Fibroblast of lung (primary cell): ENCODE measurements around the gene RAD51AP1. TPM values are rescaled to one million over a fixed set of nuclear protein-coding genes. Genes with fewer than 3 reads are reported as not detected.
"Not testable (repeated sequence)": the region's sequence is repeated elsewhere in the genome, so short reads cannot be mapped to it uniquely, and the experiment has no call there.

ENCODE experiments used
- DNase-seq, 2 donors: peaks; one replicate each; pipeline versions ENCODE4 v3.0.0 to v3.0.0-alpha.2; 2010; ENCODE audit warnings: low read depth in 2 of 2
- H2AFZ ChIP-seq: 2 replicates; pipeline ENCODE4 v1.5.1; 2012; ENCODE audit warnings: low read length, control low read depth, inconsistent platforms
- H3K27ac ChIP-seq: 2 replicates; pipeline ENCODE4 v1.5.1; 2011; ENCODE audit warnings: low read length, control low read depth; ENCODE audit not compliant: insufficient read depth
- H3K27me3 ChIP-seq: 2 replicates; pipeline ENCODE4 v1.5.1; 2011; ENCODE audit warnings: mild to moderate bottlenecking, low read length; ENCODE audit not compliant: control insufficient read depth, insufficient read depth
- H3K36me3 ChIP-seq: 2 replicates; pipeline ENCODE4 v1.5.1; 2011; ENCODE audit warnings: low read length; ENCODE audit not compliant: control insufficient read depth, insufficient read depth
- H3K4me1 ChIP-seq: 2 replicates; pipeline ENCODE4 v1.5.1; 2011; ENCODE audit warnings: low read length; ENCODE audit not compliant: control insufficient read depth, insufficient read depth; ENCODE audit errors: extremely low read depth
- H3K4me2 ChIP-seq: 2 replicates; pipeline ENCODE4 v1.5.1; 2011; ENCODE audit warnings: low read length, control low read depth; ENCODE audit not compliant: insufficient read depth; ENCODE audit errors: extremely low read depth
- H3K4me3 ChIP-seq, 4 experiments: fragments of 200-600 bp in 1 of 4; sonication (generic) in 1 of 4; replicated peaks in 1 of 4; 2 replicates each; pipeline ENCODE4 v1.5.1; 2011 to 2016; ENCODE audit warnings: low read length in 4 of 4, low read depth in 3 of 4, mild to moderate bottlenecking in 3 of 4, control low read depth in 2 of 4, inconsistent platforms in 1 of 4, mixed read lengths in 1 of 4; ENCODE audit not compliant: insufficient read depth in 1 of 4; ENCODE audit errors: control extremely low read depth in 1 of 4
- H3K79me2 ChIP-seq: 2 replicates; pipeline ENCODE4 v1.5.1; 2012; ENCODE audit warnings: mild to moderate bottlenecking, low read length, inconsistent platforms; ENCODE audit not compliant: control insufficient read depth, insufficient read depth
- H3K9ac ChIP-seq: 2 replicates; pipeline ENCODE4 v1.5.1; 2011; ENCODE audit warnings: mild to moderate bottlenecking, low read length, control low read depth; ENCODE audit not compliant: insufficient read depth
- H3K9me3 ChIP-seq: 2 replicates; pipeline ENCODE4 v1.5.1; 2012; ENCODE audit warnings: low read depth, low read length; ENCODE audit not compliant: control insufficient read depth, insufficient read depth
- H4K20me1 ChIP-seq: 2 replicates; pipeline ENCODE4 v1.5.1; 2011; ENCODE audit warnings: low read length; ENCODE audit not compliant: control insufficient read depth, insufficient read depth; ENCODE audit errors: extremely low read depth
- EZH2 ChIP-seq: IDR thresholded peaks from 2 replicates; pipeline ENCODE4 v1.5.1; 2012; ENCODE audit warnings: low read length, control low read depth, mild to moderate bottlenecking; ENCODE audit errors: missing control alignments
- polyA plus RNA-seq, 2 donors: library from polyadenylated mRNA; depleted of rRNA in 1 of 2; stranded (reverse) in 1 of 2; unstranded in 1 of 2; fragments of >200 nt; gene quantifications; 2 replicates each; pipeline ENCODE4 v1.2.1, GENCODE V29; 2011 to 2012; ENCODE audit warnings: missing spikeins in 1 of 2
- total RNA-seq: library from RNA; depleted of rRNA; stranded (reverse); fragments of >200 nt; gene quantifications from 2 replicates; pipeline ENCODE4 v1.2.1, GENCODE V29; 2014
- TF ChIP-seq, protein P1 (sequence below), 2 donors: IDR thresholded peaks in 1 of 2; conservative IDR thresholded peaks in 1 of 2; 1 replicate in 1 of 2; 2 replicates in 1 of 2; pipeline ENCODE4 v1.5.1; 2011 to 2012; ENCODE audit warnings: low read length in 2 of 2, control low read depth in 1 of 2, inconsistent platforms in 1 of 2, low read depth in 1 of 2, mild to moderate bottlenecking in 1 of 2

The RAD51AP1 gene
- total and polyA plus RNA-seq, 2 donors (not counting 1 experiment from before 2014, with no cell fraction given) = 4.1 to 11.0 TPM

DNA sequence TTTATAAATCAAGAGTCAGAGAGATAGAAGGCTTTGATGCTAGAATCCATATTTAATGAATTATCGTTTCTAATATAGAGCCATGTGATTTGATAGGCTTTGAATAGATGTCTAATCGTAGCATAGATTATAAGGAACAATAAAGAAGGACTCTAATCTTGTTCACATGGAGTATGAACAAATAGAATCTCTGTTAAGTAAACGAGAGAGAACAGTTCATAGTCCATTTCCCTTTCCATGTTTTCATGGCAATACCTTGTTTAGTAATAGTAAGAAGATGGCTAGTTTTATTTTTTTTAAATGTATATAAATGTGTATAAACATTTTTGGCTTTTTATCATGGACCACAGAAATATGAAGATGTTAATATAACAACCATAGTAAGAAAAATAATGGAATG, 32.3 kb upstream of the RAD51AP1 start:
- Histone ChIP-seq H3K4me3 (no peak overlapping the region), H3K4me2 (no peak overlapping the region), H3K27me3 (no peaks in the 10 kb centered on the region)

DNA sequence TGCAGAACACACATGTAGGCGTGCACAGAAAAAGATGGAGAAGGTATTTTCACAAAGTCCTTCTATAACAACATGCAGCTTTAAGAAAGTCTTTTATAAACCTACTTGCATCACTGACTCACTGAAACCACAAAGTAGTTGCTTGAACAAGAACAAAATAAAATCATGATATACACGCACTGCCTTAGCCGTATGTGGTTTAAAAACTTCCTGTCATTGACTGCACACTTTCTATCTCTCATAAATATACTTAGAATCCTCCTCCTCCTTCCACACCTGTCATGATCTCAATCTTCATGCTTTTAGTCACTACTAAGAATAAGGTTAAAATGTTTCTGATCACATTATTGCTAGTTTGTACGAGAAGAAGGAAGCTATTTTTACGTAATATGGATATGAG, 31.8 kb upstream of the RAD51AP1 start:
- Histone ChIP-seq H3K9ac (no peak overlapping the region), H3K36me3 (no peaks in the 10 kb centered on the region), H3K9me3 (no peaks in the 10 kb centered on the region), H2AFZ (no peak overlapping the region), H3K4me3 (no peak overlapping the region), H4K20me1 (no peaks in the 10 kb centered on the region), H3K4me2 (no peak overlapping the region), H3K27ac (no peak overlapping the region), H3K79me2 (no peaks in the 10 kb centered on the region), H3K4me1 (no peaks in the 10 kb centered on the region), H3K27me3 (no peaks in the 10 kb centered on the region)
- peak; percentile 50 to 81 for DNase-seq
- TF ChIP-seq EZH2 = no peak
- TF ChIP-seq, protein P1, sequence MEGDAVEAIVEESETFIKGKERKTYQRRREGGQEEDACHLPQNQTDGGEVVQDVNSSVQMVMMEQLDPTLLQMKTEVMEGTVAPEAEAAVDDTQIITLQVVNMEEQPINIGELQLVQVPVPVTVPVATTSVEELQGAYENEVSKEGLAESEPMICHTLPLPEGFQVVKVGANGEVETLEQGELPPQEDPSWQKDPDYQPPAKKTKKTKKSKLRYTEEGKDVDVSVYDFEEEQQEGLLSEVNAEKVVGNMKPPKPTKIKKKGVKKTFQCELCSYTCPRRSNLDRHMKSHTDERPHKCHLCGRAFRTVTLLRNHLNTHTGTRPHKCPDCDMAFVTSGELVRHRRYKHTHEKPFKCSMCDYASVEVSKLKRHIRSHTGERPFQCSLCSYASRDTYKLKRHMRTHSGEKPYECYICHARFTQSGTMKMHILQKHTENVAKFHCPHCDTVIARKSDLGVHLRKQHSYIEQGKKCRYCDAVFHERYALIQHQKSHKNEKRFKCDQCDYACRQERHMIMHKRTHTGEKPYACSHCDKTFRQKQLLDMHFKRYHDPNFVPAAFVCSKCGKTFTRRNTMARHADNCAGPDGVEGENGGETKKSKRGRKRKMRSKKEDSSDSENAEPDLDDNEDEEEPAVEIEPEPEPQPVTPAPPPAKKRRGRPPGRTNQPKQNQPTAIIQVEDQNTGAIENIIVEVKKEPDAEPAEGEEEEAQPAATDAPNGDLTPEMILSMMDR (conservative IDR thresholded peaks at IDR 0.05 in 1 of 2, IDR thresholded peaks at IDR 0.05 in 1 of 2; ENCODE audit: low read depth in 1 of 2, low read length in 2 of 2) = no peak

More for the DNA sequence above, 32.3 kb upstream of the RAD51AP1 start:
- no peak overlapping the region for H3K27ac ChIP-seq
- H3K79me2 ChIP-seq = no peaks in the 10 kb centered on the region
- H2AFZ ChIP-seq = no peak overlapping the region
- H3K9ac ChIP-seq = no peak overlapping the region
- no peak for TF ChIP-seq EZH2
- TF ChIP-seq, protein P1 (conservative IDR thresholded peaks at IDR 0.05 in 1 of 2, IDR thresholded peaks at IDR 0.05 in 1 of 2; ENCODE audit: low read depth in 1 of 2, low read length in 2 of 2) = no peak
- H3K36me3 ChIP-seq = no peaks in the 10 kb centered on the region
- H3K4me1 ChIP-seq = no peaks in the 10 kb centered on the region
- H4K20me1 ChIP-seq = no peaks in the 10 kb centered on the region
- DNase-seq = no peak
- H3K9me3 ChIP-seq = no peaks in the 10 kb centered on the region

DNA sequence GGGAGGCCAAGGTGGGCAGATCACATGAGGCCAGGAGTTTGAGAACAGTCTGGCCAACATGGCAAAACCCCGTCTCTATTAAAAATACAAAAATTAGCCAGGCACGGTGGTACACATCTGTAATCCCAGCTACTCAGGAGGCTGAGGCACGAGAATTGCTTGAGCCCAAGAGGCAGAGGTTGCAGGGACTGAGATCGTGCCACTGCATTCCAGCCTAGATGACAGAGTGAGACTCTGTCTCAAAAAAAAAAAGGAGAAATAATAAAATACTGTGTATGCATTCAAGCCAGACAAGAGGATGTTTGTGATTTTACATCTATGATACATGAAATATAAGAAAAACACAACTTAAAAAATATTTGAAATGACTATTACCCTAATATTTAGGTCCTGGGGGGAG, 30.2 kb upstream of the RAD51AP1 start:
- H3K9me3 ChIP-seq, H3K4me1 ChIP-seq, H3K27me3 ChIP-seq, H3K79me2 ChIP-seq, DNase-seq, H3K4me2 ChIP-seq, H2AFZ ChIP-seq, H3K36me3 ChIP-seq, H3K27ac ChIP-seq, H4K20me1 ChIP-seq, H3K4me3 ChIP-seq, H3K9ac ChIP-seq: not testable (repeated sequence)

DNA sequence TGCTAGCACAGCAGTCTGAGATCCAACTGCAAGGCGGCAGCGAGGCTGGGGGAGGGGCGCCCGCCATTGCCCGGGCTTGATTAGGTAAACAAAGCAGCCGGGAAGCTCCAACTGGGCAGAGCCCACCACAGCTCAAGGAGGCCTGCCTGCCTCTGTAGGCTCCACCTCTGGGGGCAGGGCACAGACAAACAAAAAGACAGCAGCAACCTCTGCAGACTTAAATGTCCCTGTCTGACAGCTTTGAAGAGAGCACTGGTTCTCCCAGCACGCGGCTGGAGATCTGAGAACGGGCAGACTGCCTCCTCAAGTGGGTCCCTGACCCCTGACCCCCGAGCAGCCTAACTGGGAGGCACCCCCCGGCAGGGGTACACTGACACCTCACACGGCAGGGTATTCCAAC, 29.4 kb upstream of the RAD51AP1 start:
- H3K9ac ChIP-seq, H4K20me1 ChIP-seq, DNase-seq, H3K27me3 ChIP-seq, H3K9me3 ChIP-seq, H3K4me3 ChIP-seq, H3K4me2 ChIP-seq, H3K4me1 ChIP-seq, H3K36me3 ChIP-seq, H2AFZ ChIP-seq, H3K27ac ChIP-seq, H3K79me2 ChIP-seq: not testable (repeated sequence)
